K562 (cell line): ENCODE results near the gene EPHA1. TPM values are rescaled to one million over a fixed set of nuclear protein-coding genes. Genes with fewer than 3 reads are reported as not detected.

Experiments used
- ATAC-seq: fragments of 200-7000 bp; cut with Tn5 transposase; 3 replicates; pipeline ENCODE4 v1.9.1; 2020; ENCODE audit warnings: moderate library complexity
- BruUV-seq: library from RNA; stranded (reverse); fragments of 400-500 nt; replicated peaks from 2 replicates; lab custom pipeline; 2021; lab: Mats Ljungman, UMichigan
- CTCF ChIA-PET: fragments of 300-600 bp; formaldehyde crosslinking; extraction: SDS; loops from one replicate; lab custom pipeline; 2021; ENCODE audit warnings: low intra/inter-chr PET ratio; lab: Yijun Ruan, JAX
- POLR2A ChIA-PET: fragments of 300-600, 350-650 bp; sonication (Branson Sonifier 250); formaldehyde crosslinking; extraction: SDS; loops from one replicate; lab custom pipeline; 2021; ENCODE audit warnings: antibody characterized with exemption, inconsistent platforms; lab: Yijun Ruan, JAX
- DNase-seq, 4 experiments: peaks; one replicate each; pipeline versions ENCODE4 v3.0.0 to v3.0.0-alpha.2; 2011 to 2018; ENCODE audit warnings: low spot score in 3 of 4, mixed read lengths in 3 of 4; ENCODE audit errors: extremely low read depth in 1 of 4
- FAIRE-seq: peaks from 2 replicates; lab custom pipeline; 2011; peaks lifted over from hg19 to GRCh38; lab: Jason Lieb, UNC
- H2AFZ ChIP-seq: 2 replicates; pipeline ENCODE4 v1.6.0; 2011; ENCODE audit warnings: low read depth, low read length, control low read depth, inconsistent platforms
- H3K27ac ChIP-seq: fragments of 200-600 bp; 3 replicates; pipeline ENCODE4 v1.8.0; 2011; ENCODE audit warnings: low read depth, mild to moderate bottlenecking, control low read depth, inconsistent platforms, low read length, moderate library complexity, mixed read lengths; ENCODE audit errors: extremely low read depth
- H3K27me3 ChIP-seq, 2 experiments: fragments of 300-600 bp in 1 of 2; 2 replicates in 1 of 2; 3 replicates in 1 of 2; pipeline versions ENCODE4 v1.6.0 to v1.8.0; 2011; ENCODE audit warnings: inconsistent platforms in 2 of 2, low read length in 2 of 2, mild to moderate bottlenecking in 1 of 2, mixed read lengths in 1 of 2, moderate library complexity in 1 of 2; ENCODE audit not compliant: control insufficient read depth in 2 of 2, insufficient read depth in 2 of 2
- H3K36me3 ChIP-seq: fragments of 300-600 bp; 3 replicates; pipeline ENCODE4 v1.8.0; 2011; ENCODE audit warnings: mild to moderate bottlenecking, low read length, inconsistent platforms; ENCODE audit not compliant: control insufficient read depth, insufficient read depth
- H3K4me1 ChIP-seq, 2 experiments: fragments of 200-600 bp in 1 of 2; replicated peaks in 1 of 2; 2 replicates in 1 of 2; 3 replicates in 1 of 2; pipeline versions ENCODE4 v1.5.1 to v1.8.0; 2011; ENCODE audit warnings: inconsistent platforms in 2 of 2, low read length in 2 of 2, mild to moderate bottlenecking in 1 of 2, mixed read lengths in 1 of 2, moderate library complexity in 1 of 2; ENCODE audit not compliant: control insufficient read depth in 2 of 2, insufficient read depth in 2 of 2
- H3K4me2 ChIP-seq: 2 replicates; pipeline ENCODE4 v1.6.1; 2011; ENCODE audit warnings: low read length, control low read depth, inconsistent platforms, mixed read lengths; ENCODE audit not compliant: insufficient read depth
- H3K4me3 ChIP-seq: fragments of 200-600 bp; sonication (generic), shearing (Covaris generic); 2 replicates; pipeline ENCODE4 v1.5.1; 2016; ENCODE audit warnings: control low read depth, inconsistent platforms
- H3K79me2 ChIP-seq: fragments of 200-600 bp; 3 replicates; pipeline ENCODE4 v1.8.0; 2011; ENCODE audit warnings: low read length, inconsistent platforms; ENCODE audit not compliant: control insufficient read depth, insufficient read depth
- H3K9ac ChIP-seq, 2 experiments: 2 replicates each; pipeline versions ENCODE4 v1.6.0 to v1.6.1; 2011; ENCODE audit warnings: low read depth in 2 of 2, low read length in 2 of 2, control low read depth in 1 of 2, inconsistent platforms in 1 of 2, mild to moderate bottlenecking in 1 of 2, mixed read lengths in 1 of 2; ENCODE audit not compliant: insufficient read depth in 1 of 2
- H3K9me1 ChIP-seq: one replicate; pipeline ENCODE4 v1.6.0; 2011; ENCODE audit warnings: inconsistent platforms, mild to moderate bottlenecking, low read length, moderate library complexity; ENCODE audit not compliant: control insufficient read depth, insufficient read depth
- H3K9me3 ChIP-seq: replicated peaks from 2 replicates; pipeline ENCODE4 v1.5.1; 2011; ENCODE audit warnings: low read depth, low read length, inconsistent platforms; ENCODE audit not compliant: control insufficient read depth, insufficient read depth
- H4K20me1 ChIP-seq: replicated peaks from 2 replicates; pipeline ENCODE4 v1.6.1; 2011; ENCODE audit warnings: low read length, inconsistent platforms, mixed read lengths; ENCODE audit not compliant: control insufficient read depth, insufficient read depth
- CC2D1A ChIP-seq: fragments of 450-650 bp; IDR thresholded peaks from 2 replicates; pipeline ENCODE4 v1.6.1; 2017; ENCODE audit warnings: mild to moderate bottlenecking
- CCNT2 ChIP-seq: IDR thresholded peaks from 2 replicates; pipeline ENCODE4 v1.6.1; 2011; ENCODE audit warnings: borderline replicate concordance, low read depth, mild to moderate bottlenecking, moderate library complexity, mixed read lengths, low read length; ENCODE audit not compliant: insufficient read length; ENCODE audit errors: extremely low read depth
- FOXM1 ChIP-seq, 2 experiments: fragments of 450-650 bp in 1 of 2; sonication (generic) in 1 of 2; formaldehyde crosslinking in 1 of 2; IDR thresholded peaks; 2 replicates each; pipeline versions ENCODE4 v1.6.1 to v1.9.0; 2017 to 2022; ENCODE audit warnings: low read depth in 2 of 2, mild to moderate bottlenecking in 2 of 2, missing genetic modification reagents in 1 of 2, moderate library complexity in 1 of 2
- HDGF ChIP-seq: fragments of 450-650 bp; IDR thresholded peaks from 2 replicates; pipeline ENCODE4 v1.6.1; 2016
- KDM1A ChIP-seq, 2 experiments: fragments of 450-650 bp; IDR thresholded peaks; 2 replicates each; pipeline ENCODE4 v1.6.1; 2016; ENCODE audit warnings: mild to moderate bottlenecking in 2 of 2
- LARP7 ChIP-seq: fragments of 450-650 bp; IDR thresholded peaks from 2 replicates; pipeline ENCODE4 v1.6.1; 2016
- NFE2L1 ChIP-seq: fragments of 450-650 bp; IDR thresholded peaks from 2 replicates; pipeline ENCODE4 v1.6.1; 2016; ENCODE audit warnings: missing genetic modification characterization, low read depth, mild to moderate bottlenecking, missing compliant biosample characterization, moderate library complexity, borderline replicate concordance
- POU5F1 ChIP-seq: fragments of 150-350 bp; IDR thresholded peaks from 2 replicates; pipeline ENCODE4 v1.6.1; 2014; ENCODE audit warnings: borderline replicate concordance, low read length, low read depth, mild to moderate bottlenecking; ENCODE audit not compliant: partially characterized antibody
- RBM34 ChIP-seq: fragments of 200-400 bp; formaldehyde crosslinking; IDR thresholded peaks from 2 replicates; pipeline ENCODE4 v1.6.1; 2018; ENCODE audit warnings: low read length, borderline replicate concordance; ENCODE audit not compliant: insufficient read depth
- SMAD2 ChIP-seq: fragments of 150-350 bp; IDR thresholded peaks from 2 replicates; pipeline ENCODE4 v1.6.1; 2014; ENCODE audit warnings: low read depth, mild to moderate bottlenecking, low read length
- ZFP30 ChIP-seq: fragments of 250-450 bp; sonication (Bioruptor Pico); IDR thresholded peaks from 2 replicates; pipeline ENCODE4 v1.8.0; 2022; ENCODE audit warnings: moderate library complexity, mild to moderate bottlenecking, inconsistent platforms, borderline replicate concordance
- WGBS: fragments of 100-300 bp; shearing (Covaris generic); methylation state at CpG from one replicate; pipeline ENCODE4 v1.1.6; 2016; ENCODE audit warnings: low coverage, mixed read lengths; ENCODE audit not compliant: insufficient coverage; ENCODE audit errors: missing lambda C conversion rate; 5-methylcytosine and 5-hydroxymethylcytosine counted together
- in situ Hi-C: fragments of 300-500 bp; cut with MboI; formaldehyde crosslinking; loops from 4 replicates; pipeline ENCODE4 v1.15.0; 2018; ENCODE audit warnings: inconsistent platforms, mixed read lengths
- intact Hi-C: fragments of 100-400 bp; cut with micrococcal nuclease; formaldehyde crosslinking; loops from 2 replicates; pipeline ENCODE4 v1.14.2; 2022
- polyA plus RNA-seq, 8 experiments: library from polyadenylated mRNA; depleted of rRNA in 4 of 8; stranded (reverse) in 5 of 8; unstranded in 3 of 8; fragments of >200 nt; fragmentation: Nextera tagmentation in 2 of 8; fragmentation: Illumina TruSeq in 1 of 8; extraction: Ambion mirVana in 2 of 8; extraction: Trizol in 1 of 8; gene quantifications; 2 replicates each; pipeline versions ENCODE4 v1.2.1 to v1.2.3, GENCODE V29; 2011 to 2014; ENCODE audit warnings: inconsistent platforms in 1 of 8, missing spikeins in 1 of 8
- total RNA-seq, 7 experiments: library from RNA; depleted of rRNA in 6 of 7; stranded (reverse); fragments of >200 nt in 6 of 7; fragmentation: Illumina TruSeq in 2 of 7; extraction: Trizol in 2 of 7; gene quantifications; 2 replicates each; pipeline versions ENCODE4 v1.2.1 to v1.2.3, GENCODE V29; 2011 to 2021; ENCODE audit warnings: low replicate concordance in 1 of 7
- TF ChIP-seq, protein P1 (sequence below): sonication (generic); formaldehyde crosslinking; IDR thresholded peaks from 2 replicates; pipeline ENCODE4 v1.4.0; 2020; ENCODE audit warnings: mild to moderate bottlenecking, missing genetic modification reagents
- TF ChIP-seq, protein P2 (sequence below), 2 experiments: fragments of 450-650 bp in 1 of 2; sonication (generic) in 1 of 2; formaldehyde crosslinking; conservative IDR thresholded peaks; 2 replicates each; pipeline versions ENCODE4 v1.4.0 to v1.8.1; 2020 to 2022; ENCODE audit warnings: mild to moderate bottlenecking in 1 of 2, missing genetic modification reagents in 1 of 2
- TF ChIP-seq, protein P3 (sequence below): fragments of 450-650 bp; IDR thresholded peaks from 2 replicates; pipeline ENCODE4 v1.7.1; 2018; ENCODE audit warnings: mild to moderate bottlenecking, low read depth; ENCODE audit not compliant: partially characterized antibody

EPHA1 gene
- total and polyA plus RNA-seq, 9 of the 15 experiments (the other 6 are each of a cell fraction or from before 2014, with no cell fraction given): 0.22 to 0.57 (median 0.32) TPM; not detected in 6

DNA sequence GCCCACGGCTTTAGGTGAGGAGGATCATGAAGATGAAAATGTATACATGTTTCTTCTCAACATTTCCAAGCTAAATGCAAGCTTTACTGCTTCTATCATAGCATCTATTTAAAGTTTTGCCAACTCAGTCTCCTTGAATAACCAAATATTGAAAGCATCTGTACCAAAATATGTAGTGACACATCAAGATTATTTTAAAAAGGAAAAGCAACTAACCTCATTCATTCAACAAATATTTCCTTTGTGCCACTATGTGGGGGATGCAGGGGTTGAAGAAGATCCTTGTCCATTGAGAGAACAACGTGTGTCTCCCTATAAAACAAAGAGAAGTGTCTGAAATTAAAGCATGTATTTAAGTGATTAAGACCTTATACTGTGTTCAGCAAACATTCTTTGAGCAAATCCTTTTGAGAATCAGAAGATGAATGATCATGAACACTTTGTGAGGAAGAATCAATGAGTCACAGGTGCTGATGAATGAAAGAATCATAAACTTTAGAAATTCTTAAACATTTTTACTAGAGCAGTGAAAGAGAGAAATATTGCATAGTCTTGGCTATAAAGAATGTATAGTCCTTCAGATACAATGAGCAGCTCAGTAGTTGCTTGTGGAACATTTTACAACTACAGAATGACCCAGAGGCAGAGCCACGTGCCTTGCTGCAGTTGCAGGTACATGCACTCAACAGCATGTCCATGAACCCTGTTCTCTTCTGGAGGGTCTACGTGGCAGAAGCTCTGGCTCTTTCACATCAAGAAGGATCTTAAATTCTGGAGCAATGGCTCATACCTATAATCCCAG is 48.5 kb upstream of the EPHA1 start:
- ATAC-seq: no peak
- Histone ChIP-seq H3K9ac (no peak overlapping the region), H3K4me2 (no peak overlapping the region), H3K36me3 (no peaks in the 10 kb centered on the region), H3K27ac (no peak overlapping the region), H2AFZ (no peak overlapping the region), H3K4me1 (no peaks in the 10 kb centered on the region), H3K79me2 (no peaks in the 10 kb centered on the region), H3K9me3 (peaks cover 2% of the 10 kb centered on the region; the same call in 1 of the 2 replicates), H3K4me3 (no peak overlapping the region), H4K20me1 (no peaks in the 10 kb centered on the region), H3K9me1 (no peaks in the 10 kb centered on the region), H3K27me3 (peaks cover 4 to 6% of the 10 kb centered on the region in 2 experiments; a peak in 3 of 5 replicates)
- ChIA-PET POLR2A (interaction anchor here (0.6 kb wide), 2 partner anchors 123 to 435 kb away, joined by 4 read pairs; no protein-coding TSS in a partner anchor), CTCF (no interaction called here)
- 1% methylated on average over 4 of the region's 4 CpGs for WGBS
- FAIRE-seq: no peak
- intact Hi-C loops (no loop called here), in situ Hi-C loops (no loop called here)
- DNase-seq: no peak
- no TSS peak for BruUV-seq
- TF ChIP-seq KDM1A (IDR thresholded peaks at IDR 0.05) (no peak), FOXM1 (IDR thresholded peaks at IDR 0.05; ENCODE audit: low read depth) (no peak), FOXM1 (CRISPR knock-in tag; IDR thresholded peaks at IDR 0.05; ENCODE audit: low read depth) (no peak), NFE2L1 (tag) (no peak), LARP7 (no peak), CCNT2 (no peak), SMAD2 (no peak), CC2D1A (no peak), ZFP30 (no peak), HDGF (no peak), RBM34 (no peak), POU5F1 (no peak)
- TF ChIP-seq, protein P1, sequence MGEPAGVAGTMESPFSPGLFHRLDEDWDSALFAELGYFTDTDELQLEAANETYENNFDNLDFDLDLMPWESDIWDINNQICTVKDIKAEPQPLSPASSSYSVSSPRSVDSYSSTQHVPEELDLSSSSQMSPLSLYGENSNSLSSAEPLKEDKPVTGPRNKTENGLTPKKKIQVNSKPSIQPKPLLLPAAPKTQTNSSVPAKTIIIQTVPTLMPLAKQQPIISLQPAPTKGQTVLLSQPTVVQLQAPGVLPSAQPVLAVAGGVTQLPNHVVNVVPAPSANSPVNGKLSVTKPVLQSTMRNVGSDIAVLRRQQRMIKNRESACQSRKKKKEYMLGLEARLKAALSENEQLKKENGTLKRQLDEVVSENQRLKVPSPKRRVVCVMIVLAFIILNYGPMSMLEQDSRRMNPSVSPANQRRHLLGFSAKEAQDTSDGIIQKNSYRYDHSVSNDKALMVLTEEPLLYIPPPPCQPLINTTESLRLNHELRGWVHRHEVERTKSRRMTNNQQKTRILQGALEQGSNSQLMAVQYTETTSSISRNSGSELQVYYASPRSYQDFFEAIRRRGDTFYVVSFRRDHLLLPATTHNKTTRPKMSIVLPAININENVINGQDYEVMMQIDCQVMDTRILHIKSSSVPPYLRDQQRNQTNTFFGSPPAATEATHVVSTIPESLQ (CRISPR knock-in tag): no peak
- TF ChIP-seq, protein P2, sequence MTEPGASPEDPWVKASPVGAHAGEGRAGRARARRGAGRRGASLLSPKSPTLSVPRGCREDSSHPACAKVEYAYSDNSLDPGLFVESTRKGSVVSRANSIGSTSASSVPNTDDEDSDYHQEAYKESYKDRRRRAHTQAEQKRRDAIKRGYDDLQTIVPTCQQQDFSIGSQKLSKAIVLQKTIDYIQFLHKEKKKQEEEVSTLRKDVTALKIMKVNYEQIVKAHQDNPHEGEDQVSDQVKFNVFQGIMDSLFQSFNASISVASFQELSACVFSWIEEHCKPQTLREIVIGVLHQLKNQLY (CRISPR knock-in tag; conservative IDR thresholded peaks at IDR 0.05): no peak
- TF ChIP-seq, protein P3, sequence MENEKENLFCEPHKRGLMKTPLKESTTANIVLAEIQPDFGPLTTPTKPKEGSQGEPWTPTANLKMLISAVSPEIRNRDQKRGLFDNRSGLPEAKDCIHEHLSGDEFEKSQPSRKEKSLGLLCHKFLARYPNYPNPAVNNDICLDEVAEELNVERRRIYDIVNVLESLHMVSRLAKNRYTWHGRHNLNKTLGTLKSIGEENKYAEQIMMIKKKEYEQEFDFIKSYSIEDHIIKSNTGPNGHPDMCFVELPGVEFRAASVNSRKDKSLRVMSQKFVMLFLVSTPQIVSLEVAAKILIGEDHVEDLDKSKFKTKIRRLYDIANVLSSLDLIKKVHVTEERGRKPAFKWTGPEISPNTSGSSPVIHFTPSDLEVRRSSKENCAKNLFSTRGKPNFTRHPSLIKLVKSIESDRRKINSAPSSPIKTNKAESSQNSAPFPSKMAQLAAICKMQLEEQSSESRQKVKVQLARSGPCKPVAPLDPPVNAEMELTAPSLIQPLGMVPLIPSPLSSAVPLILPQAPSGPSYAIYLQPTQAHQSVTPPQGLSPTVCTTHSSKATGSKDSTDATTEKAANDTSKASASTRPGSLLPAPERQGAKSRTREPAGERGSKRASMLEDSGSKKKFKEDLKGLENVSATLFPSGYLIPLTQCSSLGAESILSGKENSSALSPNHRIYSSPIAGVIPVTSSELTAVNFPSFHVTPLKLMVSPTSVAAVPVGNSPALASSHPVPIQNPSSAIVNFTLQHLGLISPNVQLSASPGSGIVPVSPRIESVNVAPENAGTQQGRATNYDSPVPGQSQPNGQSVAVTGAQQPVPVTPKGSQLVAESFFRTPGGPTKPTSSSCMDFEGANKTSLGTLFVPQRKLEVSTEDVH: no peak
